ENCODE data around the gene NOL4L.
"Not testable (repeated sequence)": the region's sequence is repeated elsewhere in the genome, so short reads cannot be mapped to it uniquely, and the experiment has no call there.

NOL4L gene

GRCh38 chr20:32606107-32606506 lies 21.0 kb upstream of the NOL4L start:
- Histone ChIP-seq H3K27me3 (ENCODE audit: insufficient read depth, low read length) (peaks cover 26% of the 10 kb centered on the region), H3K36me3 (ENCODE audit: insufficient read depth, low read length) (no peaks in the 10 kb centered on the region), H3K4me3 (ENCODE audit: low read depth, low read length) (no peak overlapping the region), H3K27ac (ENCODE audit: low read depth, low read length) (no peak overlapping the region), H3K4me1 (ENCODE audit: control insufficient read depth, insufficient read depth, low read length, unreplicated experiment) (no peaks in the 10 kb centered on the region), H3K79me2 (ENCODE audit: control insufficient read depth, insufficient read depth, low read length, unreplicated experiment) (no peaks in the 10 kb centered on the region), H2AFZ (ENCODE audit: low read length, unreplicated experiment) (no peak overlapping the region)

- Histone ChIP-seq H3K79me2 (ENCODE audit: control insufficient read depth, insufficient read depth, low read length, unreplicated experiment) (no peaks in the 10 kb centered on the region), H3K27me3 (ENCODE audit: insufficient read depth, low read length) (peaks cover 26% of the 10 kb centered on the region), H3K4me1 (ENCODE audit: control insufficient read depth, insufficient read depth, low read length, unreplicated experiment) (no peaks in the 10 kb centered on the region), H2AFZ (ENCODE audit: low read length, unreplicated experiment) (no peak overlapping the region), H3K27ac (ENCODE audit: low read depth, low read length) (no peak overlapping the region), H3K36me3 (ENCODE audit: insufficient read depth, low read length) (no peaks in the 10 kb centered on the region), H3K4me3 (ENCODE audit: low read depth, low read length) (no peak overlapping the region)
These were observed 20.1 kb upstream of the NOL4L start for GRCh38 chr20:32605167-32605656.

- Histone ChIP-seq H3K4me1 (ENCODE audit: control insufficient read depth, insufficient read depth, low read length, unreplicated experiment) (no peaks in the 10 kb centered on the region), H3K27me3 (ENCODE audit: insufficient read depth, low read length) (peaks cover 26% of the 10 kb centered on the region), H3K79me2 (ENCODE audit: control insufficient read depth, insufficient read depth, low read length, unreplicated experiment) (no peaks in the 10 kb centered on the region), H2AFZ (ENCODE audit: low read length, unreplicated experiment) (no peak overlapping the region), H3K4me3 (ENCODE audit: low read depth, low read length) (no peak overlapping the region), H3K27ac (ENCODE audit: low read depth, low read length) (no peak overlapping the region), H3K36me3 (ENCODE audit: insufficient read depth, low read length) (no peaks in the 10 kb centered on the region)
These were observed 18.1 kb upstream of the NOL4L start for GRCh38 chr20:32603046-32603726.

- H3K27me3 ChIP-seq (ENCODE audit: insufficient read depth, low read length) = peaks cover 26% of the 10 kb centered on the region
- no peaks in the 10 kb centered on the region for H3K36me3 ChIP-seq (ENCODE audit: insufficient read depth, low read length)
- H3K79me2 ChIP-seq (ENCODE audit: control insufficient read depth, insufficient read depth, low read length, unreplicated experiment) = no peaks in the 10 kb centered on the region
- no peak overlapping the region for H2AFZ ChIP-seq (ENCODE audit: low read length, unreplicated experiment)
- H3K4me3 ChIP-seq (ENCODE audit: low read depth, low read length) = no peak overlapping the region
- no peaks in the 10 kb centered on the region for H3K4me1 ChIP-seq (ENCODE audit: control insufficient read depth, insufficient read depth, low read length, unreplicated experiment)
- H3K27ac ChIP-seq (ENCODE audit: low read depth, low read length) = no peak overlapping the region
These were observed 17.1 kb upstream of the NOL4L start for GRCh38 chr20:32602273-32602672.

- no peaks in the 10 kb centered on the region for H3K79me2 ChIP-seq (ENCODE audit: control insufficient read depth, insufficient read depth, low read length, unreplicated experiment)
- H3K27ac ChIP-seq (ENCODE audit: low read depth, low read length) = no peak overlapping the region
- H3K27me3 ChIP-seq (ENCODE audit: insufficient read depth, low read length) = peaks cover 11% of the 10 kb centered on the region
- no peaks in the 10 kb centered on the region for H3K36me3 ChIP-seq (ENCODE audit: insufficient read depth, low read length)
- no peak overlapping the region for H3K4me3 ChIP-seq (ENCODE audit: low read depth, low read length)
- no peaks in the 10 kb centered on the region for H3K4me1 ChIP-seq (ENCODE audit: control insufficient read depth, insufficient read depth, low read length, unreplicated experiment)
- no peak overlapping the region for H2AFZ ChIP-seq (ENCODE audit: low read length, unreplicated experiment)
These were observed 15.6 kb upstream of the NOL4L start for GRCh38 chr20:32600681-32601237.

GRCh38 chr20:32599783-32600340 lies 14.7 kb upstream of the NOL4L start:
- peaks cover 2% of the 10 kb centered on the region; the same call in 1 of the 2 replicates for H3K27me3 ChIP-seq (ENCODE audit: insufficient read depth, low read length)
- no peak overlapping the region for H3K4me3 ChIP-seq (ENCODE audit: low read depth, low read length)
- no peaks in the 10 kb centered on the region for H3K79me2 ChIP-seq (ENCODE audit: control insufficient read depth, insufficient read depth, low read length, unreplicated experiment)
- H3K27ac ChIP-seq (ENCODE audit: low read depth, low read length) = no peak overlapping the region
- no peaks in the 10 kb centered on the region for H3K4me1 ChIP-seq (ENCODE audit: control insufficient read depth, insufficient read depth, low read length, unreplicated experiment)
- H3K36me3 ChIP-seq (ENCODE audit: insufficient read depth, low read length) = no peaks in the 10 kb centered on the region
- no peak overlapping the region for H2AFZ ChIP-seq (ENCODE audit: low read length, unreplicated experiment)

GRCh38 chr20:32598606-32599005 lies 13.5 kb upstream of the NOL4L start:
- Histone ChIP-seq H2AFZ (ENCODE audit: low read length, unreplicated experiment) (no peak overlapping the region), H3K4me1 (ENCODE audit: control insufficient read depth, insufficient read depth, low read length, unreplicated experiment) (no peaks in the 10 kb centered on the region), H3K4me3 (ENCODE audit: low read depth, low read length) (no peak overlapping the region), H3K79me2 (ENCODE audit: control insufficient read depth, insufficient read depth, low read length, unreplicated experiment) (no peaks in the 10 kb centered on the region), H3K27me3 (ENCODE audit: insufficient read depth, low read length) (no peaks in the 10 kb centered on the region), H3K36me3 (ENCODE audit: insufficient read depth, low read length) (no peaks in the 10 kb centered on the region), H3K27ac (ENCODE audit: low read depth, low read length) (no peak overlapping the region)

GRCh38 chr20:32597714-32598113 lies 12.6 kb upstream of the NOL4L start:
- H3K27ac ChIP-seq (ENCODE audit: low read depth, low read length) = no peak overlapping the region
- H3K4me3 ChIP-seq (ENCODE audit: low read depth, low read length) = no peak overlapping the region
- H3K4me1 ChIP-seq (ENCODE audit: control insufficient read depth, insufficient read depth, low read length, unreplicated experiment) = no peaks in the 10 kb centered on the region
- H3K36me3 ChIP-seq (ENCODE audit: insufficient read depth, low read length) = no peaks in the 10 kb centered on the region
- no peak overlapping the region for H2AFZ ChIP-seq (ENCODE audit: low read length, unreplicated experiment)
- no peaks in the 10 kb centered on the region for H3K79me2 ChIP-seq (ENCODE audit: control insufficient read depth, insufficient read depth, low read length, unreplicated experiment)
- no peaks in the 10 kb centered on the region for H3K27me3 ChIP-seq (ENCODE audit: insufficient read depth, low read length)

- H3K27me3 ChIP-seq (ENCODE audit: insufficient read depth, low read length) = no peaks in the 10 kb centered on the region
- no peaks in the 10 kb centered on the region for H3K36me3 ChIP-seq (ENCODE audit: insufficient read depth, low read length)
- no peaks in the 10 kb centered on the region for H3K79me2 ChIP-seq (ENCODE audit: control insufficient read depth, insufficient read depth, low read length, unreplicated experiment)
These were observed 11.6 kb upstream of the NOL4L start for GRCh38 chr20:32596681-32597252.

GRCh38 chr20:32595143-32595542 lies 10.0 kb upstream of the NOL4L start:
- Histone ChIP-seq H3K79me2 (ENCODE audit: control insufficient read depth, insufficient read depth, low read length, unreplicated experiment) (no peaks in the 10 kb centered on the region), H3K27me3 (ENCODE audit: insufficient read depth, low read length) (no peaks in the 10 kb centered on the region), H3K36me3 (ENCODE audit: insufficient read depth, low read length) (no peaks in the 10 kb centered on the region), H3K4me3 (ENCODE audit: low read depth, low read length) (no peak overlapping the region), H3K27ac (ENCODE audit: low read depth, low read length) (no peak overlapping the region), H2AFZ (ENCODE audit: low read length, unreplicated experiment) (no peak overlapping the region), H3K4me1 (ENCODE audit: control insufficient read depth, insufficient read depth, low read length, unreplicated experiment) (no peaks in the 10 kb centered on the region)

More at GRCh38 chr20:32596681-32597252, 11.6 kb upstream of the NOL4L start:
- Histone ChIP-seq H2AFZ (ENCODE audit: low read length, unreplicated experiment) (no peak overlapping the region), H3K4me3 (ENCODE audit: low read depth, low read length) (no peak overlapping the region), H3K27ac (ENCODE audit: low read depth, low read length) (no peak overlapping the region), H3K4me1 (ENCODE audit: control insufficient read depth, insufficient read depth, low read length, unreplicated experiment) (no peaks in the 10 kb centered on the region)

- H3K4me3 ChIP-seq (ENCODE audit: low read depth, low read length); H3K4me1 ChIP-seq (ENCODE audit: control insufficient read depth, insufficient read depth, low read length, unreplicated experiment); H3K27me3 ChIP-seq (ENCODE audit: insufficient read depth, low read length); H3K27ac ChIP-seq (ENCODE audit: low read depth, low read length); H3K79me2 ChIP-seq (ENCODE audit: control insufficient read depth, insufficient read depth, low read length, unreplicated experiment); H3K36me3 ChIP-seq (ENCODE audit: insufficient read depth, low read length); H2AFZ ChIP-seq (ENCODE audit: low read length, unreplicated experiment): not testable (repeated sequence)
These were observed 9.5 kb upstream of the NOL4L start for GRCh38 chr20:32594669-32595068.

All from ACC112 (cell line).